Activated T-cell treated with anti-CD3 and anti-CD28 coated beads for 24 hours (primary cell): ENCODE measurements around the gene LILRA2.
"Not testable (repeated sequence)": the region's sequence is repeated elsewhere in the genome, so short reads cannot be mapped to it uniquely, and the experiment has no call there.

Experiments
- DNase-seq: peaks from one replicate; pipeline ENCODE4 v3.0.0-alpha.2; 2020; ENCODE audit warnings: low read depth

The LILRA2 gene

GRCh38 chr19:54573330-54573872, at the start of gene LILRA2:
TSS of gene LILRA2 (plus strand) at chr19:54573790. CDS start at chr19:54573879, 89 bp downstream.
- DNase-seq = no peak

GRCh38 chr19:54525636-54526035, 48.0 kb upstream of the LILRA2 start:
- no peak for DNase-seq

DNA sequence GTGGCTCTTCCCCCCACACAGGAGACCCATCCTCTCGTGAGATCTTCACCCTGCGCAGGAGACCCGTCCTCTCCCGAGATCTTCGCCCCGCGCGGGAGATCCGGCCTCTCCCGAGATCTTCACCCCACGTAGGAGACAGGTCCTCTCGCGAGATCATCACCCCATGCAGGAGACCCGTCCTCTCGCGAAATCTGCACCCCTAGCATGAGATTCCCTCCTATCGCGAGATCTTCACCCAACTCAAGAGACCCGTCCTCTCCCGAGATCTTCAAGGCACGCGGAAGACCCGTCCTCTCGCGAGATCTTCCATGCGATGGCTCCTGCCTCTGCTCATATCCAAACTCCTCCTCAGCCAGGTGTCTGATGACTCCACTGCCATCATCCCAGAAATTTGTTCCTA, 46.6 kb upstream of the LILRA2 start:
- DNase-seq = no peak

DNA sequence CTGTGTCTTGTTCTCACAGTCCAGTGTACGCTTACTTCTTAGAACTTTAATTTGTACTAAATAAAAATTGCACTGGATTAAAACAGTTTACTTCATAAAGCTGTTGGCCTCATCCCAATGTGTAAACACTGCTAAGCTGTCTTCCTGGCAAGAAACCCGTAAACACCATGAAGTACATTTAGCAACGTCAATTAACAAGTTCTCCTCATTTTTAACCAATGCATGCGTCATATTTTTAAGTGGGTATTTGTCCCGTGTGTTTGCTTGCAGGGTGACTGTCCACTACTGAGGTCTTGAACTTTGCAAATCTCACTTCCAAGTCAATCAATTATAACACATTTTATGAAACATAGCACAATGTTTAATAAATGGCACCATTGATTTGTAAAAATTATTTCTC, 42.7 kb upstream of the LILRA2 start:
- DNase-seq = no peak

DNA sequence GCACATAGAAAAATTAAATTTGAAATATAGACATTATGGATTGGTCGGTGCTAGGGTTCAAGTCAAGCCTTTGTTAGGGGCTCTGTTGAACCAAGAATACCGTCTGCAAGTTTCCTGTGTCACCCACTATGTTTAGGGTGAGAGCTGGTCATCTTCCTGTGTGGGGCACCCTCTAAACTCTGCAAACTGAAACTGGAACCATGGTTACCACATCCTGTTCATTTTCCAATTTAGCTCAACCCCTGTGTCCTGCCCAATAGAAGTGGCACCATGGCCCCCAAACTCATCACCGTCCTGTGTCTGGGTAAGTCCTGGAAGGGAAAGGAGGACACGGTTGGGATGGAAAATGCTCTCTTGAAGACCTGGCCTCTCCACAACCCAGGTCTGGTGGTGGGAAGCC, 41.1 kb upstream of the LILRA2 start:
- DNase-seq = no peak

GRCh38 chr19:54533476-54533875, 40.1 kb upstream of the LILRA2 start:
- no peak for DNase-seq

DNA sequence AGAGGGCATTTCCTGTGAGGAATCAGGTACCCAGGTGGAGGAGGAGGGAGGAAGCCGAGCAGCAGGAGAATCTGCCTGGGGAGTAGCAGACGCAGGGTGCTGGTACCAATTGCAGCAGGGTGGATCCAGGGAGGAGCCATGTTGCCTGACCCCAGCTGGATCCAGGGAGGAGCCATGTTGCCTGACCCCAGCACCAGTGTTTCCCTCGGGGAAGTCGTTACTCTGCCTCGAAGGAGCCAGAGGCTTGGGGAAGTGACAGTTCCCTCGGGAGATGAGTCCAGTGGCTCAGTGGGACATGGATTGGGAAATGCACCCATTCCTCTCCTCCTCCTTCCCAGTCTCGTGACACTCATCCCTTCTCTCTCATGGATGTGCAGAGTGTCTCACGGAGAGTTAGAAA, 39.4 kb upstream of the LILRA2 start:
- no peak for DNase-seq

DNA sequence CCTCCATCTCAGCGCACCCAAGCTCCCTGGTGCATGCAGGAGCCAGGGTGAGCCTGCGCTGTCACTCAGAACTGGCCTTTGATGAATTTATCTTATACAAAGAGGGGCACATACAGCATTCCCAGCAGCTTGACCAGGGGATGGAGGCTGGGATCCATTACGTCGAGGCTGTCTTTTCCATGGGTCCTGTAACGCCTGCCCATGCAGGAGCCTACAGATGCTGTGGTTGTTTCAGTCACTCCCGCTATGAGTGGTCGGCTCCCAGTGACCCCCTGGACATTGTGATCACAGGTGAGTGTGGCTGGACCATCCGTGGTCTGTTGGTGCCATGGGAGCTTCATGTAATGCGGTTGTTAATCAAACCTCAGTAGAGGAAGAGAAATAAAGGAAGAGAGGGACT, 38.0 kb upstream of the LILRA2 start:
- DNase-seq = no peak

DNA sequence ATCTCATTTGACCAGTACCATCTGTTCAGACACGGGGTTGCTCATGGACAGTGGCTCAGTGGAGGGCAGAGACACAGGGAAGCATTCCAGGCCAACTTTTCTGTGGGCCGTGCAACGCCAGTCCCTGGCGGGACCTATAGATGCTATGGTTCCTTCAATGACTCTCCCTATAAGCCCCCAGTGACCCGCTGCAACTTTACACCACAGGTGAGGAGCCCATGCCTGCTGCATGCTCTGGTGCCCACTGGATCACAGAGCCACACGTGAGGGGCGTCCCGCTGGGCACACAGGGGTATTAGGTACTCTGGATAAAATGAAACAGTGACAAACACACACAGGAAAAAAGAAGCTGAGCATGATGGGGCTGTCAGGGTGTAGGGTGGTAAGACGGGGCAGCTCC, 36.6 kb upstream of the LILRA2 start:
- no peak for DNase-seq

DNA sequence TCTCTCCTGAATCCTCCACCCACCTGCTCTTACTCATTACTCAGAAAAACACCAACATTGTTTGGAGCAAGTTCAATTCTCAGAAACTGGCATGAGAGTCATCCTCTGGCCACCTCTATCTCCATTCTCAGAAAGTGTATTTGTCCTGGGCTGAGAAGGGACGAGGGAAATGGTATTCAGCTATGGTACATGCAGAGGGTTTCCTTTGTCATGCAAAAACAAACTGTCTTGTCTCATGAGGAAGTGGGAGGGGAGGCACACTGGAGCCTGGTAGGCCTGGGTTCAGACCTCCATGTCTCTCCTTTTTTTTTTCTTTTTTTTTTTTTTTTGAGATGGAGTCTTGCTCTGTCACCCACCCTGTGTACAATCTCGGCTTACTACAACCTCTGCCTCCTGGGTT, 31.9 kb upstream of the LILRA2 start:
- no peak for DNase-seq

- DNase-seq = no peak
Measured at GRCh38 chr19:54548806-54549205, 24.8 kb upstream of the LILRA2 start.

- DNase-seq = no peak
Measured at GRCh38 chr19:54549224-54549623, 24.4 kb upstream of the LILRA2 start.

GRCh38 chr19:54551293-54551692, 22.3 kb upstream of the LILRA2 start:
- DNase-seq = no peak

- DNase-seq = no peak
Measured at GRCh38 chr19:54551950-54552912, 21.4 kb upstream of the LILRA2 start.

DNA sequence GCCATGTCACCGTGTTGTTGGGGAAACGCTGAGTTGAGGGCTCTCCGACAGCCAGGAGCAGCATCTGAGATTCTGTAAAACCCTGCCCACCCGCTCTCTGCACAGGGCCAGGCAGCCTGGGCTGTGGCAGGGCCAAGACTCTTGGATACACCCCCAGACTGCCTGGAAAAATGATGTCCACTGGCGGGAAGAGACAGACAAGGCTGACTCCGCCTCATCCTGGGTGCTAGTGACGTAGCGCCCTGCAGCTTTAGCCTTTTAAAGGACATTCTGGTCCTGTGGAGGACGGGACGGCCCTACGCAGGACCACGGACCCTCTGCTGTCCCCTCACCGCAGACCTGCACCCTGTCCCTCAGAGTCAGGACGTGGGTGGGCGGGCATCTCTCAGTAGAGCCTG, 20.7 kb upstream of the LILRA2 start:
- no peak for DNase-seq

DNA sequence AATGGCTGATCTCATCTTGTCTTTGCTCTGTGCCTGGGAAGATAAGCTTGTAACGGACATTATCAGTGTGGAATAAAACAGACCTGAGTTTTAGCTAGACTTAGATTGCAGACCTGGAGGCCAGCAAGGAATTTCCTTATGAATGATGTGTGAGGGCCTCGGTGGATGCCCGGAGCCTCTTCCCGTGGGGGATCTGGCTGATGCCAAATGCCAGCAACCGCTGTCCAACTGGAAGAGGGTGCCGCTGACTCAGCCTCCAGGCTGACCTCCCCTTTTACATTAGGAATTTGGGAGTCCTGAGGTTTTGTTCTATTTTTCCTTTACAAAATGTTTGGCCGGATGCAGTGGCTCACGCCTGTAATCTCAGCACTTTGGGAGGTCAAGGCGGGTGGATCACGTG, 19.6 kb upstream of the LILRA2 start:
- no peak for DNase-seq

DNA sequence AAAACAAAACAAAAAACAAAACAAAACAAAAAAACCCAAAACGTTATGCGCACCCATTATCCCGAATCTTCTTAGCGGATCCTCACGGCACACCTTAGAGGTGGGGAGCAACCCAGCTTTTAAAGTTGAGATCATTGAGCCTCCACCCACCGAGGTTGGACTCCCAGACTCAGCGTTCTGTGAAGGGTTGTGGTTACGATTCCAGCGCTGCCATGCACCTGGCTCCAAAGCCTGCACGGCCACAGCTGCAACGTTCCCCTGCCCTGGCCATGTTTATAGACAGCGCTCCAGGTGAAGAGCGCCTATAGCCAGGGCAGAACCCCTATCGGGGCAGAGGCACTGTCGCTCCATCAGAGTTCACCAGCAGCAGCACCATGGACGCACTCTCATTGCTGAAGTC, 18.7 kb upstream of the LILRA2 start:
- no peak for DNase-seq

DNA sequence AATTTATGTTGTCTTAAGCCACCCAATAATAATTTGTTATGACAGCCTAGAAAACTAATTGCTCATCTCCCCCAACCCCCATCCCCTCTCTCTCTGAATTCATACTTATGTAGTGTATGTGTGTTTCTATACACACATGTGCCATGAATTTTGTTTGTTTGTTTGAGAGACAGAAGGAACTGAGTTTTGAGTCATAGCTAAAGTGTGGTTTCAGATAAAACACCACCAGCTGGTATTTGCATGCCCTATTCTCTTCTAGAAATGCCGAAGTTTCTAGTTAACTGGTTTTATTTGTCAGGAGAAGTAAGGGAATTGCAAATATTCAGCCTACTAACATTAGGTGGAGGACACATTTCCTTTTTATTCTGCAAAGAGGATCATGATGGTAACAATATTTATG, 17.4 kb upstream of the LILRA2 start:
- no peak for DNase-seq

- no peak for DNase-seq
Measured at GRCh38 chr19:54558339-54558738, 15.3 kb upstream of the LILRA2 start.

GRCh38 chr19:54560881-54561385, 12.7 kb upstream of the LILRA2 start:
- no peak for DNase-seq

- no peak for DNase-seq
Measured at GRCh38 chr19:54561840-54562239, 11.8 kb upstream of the LILRA2 start.

GRCh38 chr19:54563206-54563605, 10.4 kb upstream of the LILRA2 start:
- not testable (repeated sequence) for DNase-seq

DNA sequence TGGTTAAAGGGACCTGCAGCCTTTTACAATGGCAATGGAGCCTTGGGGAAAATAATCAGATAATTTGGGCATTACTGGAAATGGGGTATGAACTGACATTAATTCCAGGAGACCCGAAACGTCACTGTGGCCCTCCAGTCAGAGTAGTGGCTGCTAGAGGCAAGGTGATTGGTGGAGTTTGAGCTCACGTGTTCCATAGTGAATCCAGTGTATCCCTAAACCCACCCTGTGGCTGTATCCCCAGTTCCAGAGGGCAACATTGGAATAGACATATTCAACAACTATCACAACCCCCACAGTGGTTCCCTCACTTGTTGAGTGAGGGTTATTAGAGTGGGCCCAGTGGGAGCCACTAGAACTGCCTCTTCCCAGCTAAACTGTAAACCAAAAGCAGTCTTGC, 3.3 kb upstream of the LILRA2 start:
- no peak for DNase-seq
